HCT116 (cell line): ENCODE results near the gene GAP43. TPM values are rescaled to one million over a fixed set of nuclear protein-coding genes. Genes with fewer than 3 reads are reported as not detected.

Experiments
- ATAC-seq: fragments of 200-7000 bp; cut with Tn5 transposase; 2 replicates; pipeline ENCODE4 v1.9.1; 2020; ENCODE audit warnings: mild to moderate bottlenecking, moderate library complexity
- BruUV-seq: library from RNA; stranded (reverse); fragments of 400-500 nt; replicated peaks from 2 replicates; lab custom pipeline; 2021; lab: Mats Ljungman, UMichigan
- CTCF ChIA-PET: fragments of 300-600 bp; sonication (Branson Sonifier 250); formaldehyde crosslinking; loops from one replicate; lab custom pipeline; 2021; ENCODE audit warnings: antibody characterized with exemption; lab: Charles Lee
- POLR2A ChIA-PET: fragments of 300-600, 350-600 bp; sonication (Branson Sonifier 250); formaldehyde crosslinking; loops from one replicate; lab custom pipeline; 2021; ENCODE audit warnings: antibody characterized with exemption; lab: Charles Lee
- RAD21 ChIA-PET, 2 experiments: fragments of 300-600 bp; sonication (Branson Sonifier 250); formaldehyde crosslinking; loops; one replicate each; lab custom pipeline; 2023; ENCODE audit warnings: low total read pairs in 2 of 2; ENCODE audit not compliant: uncharacterized antibody in 2 of 2, unreplicated experiment in 2 of 2, low non-redundant PET in 1 of 2; lab: Charles Lee
- DNase-seq: peaks from one replicate; pipeline ENCODE4 v3.0.0-alpha.2; 2010; ENCODE audit warnings: low read depth, low spot score
- H2AFZ ChIP-seq: fragments of 200-600 bp; shearing (Covaris generic), sonication (generic); 2 replicates; pipeline ENCODE4 v1.6.1; 2017; ENCODE audit warnings: low read depth, mixed run types, mixed read lengths, antibody characterized with exemption, low read length; ENCODE audit not compliant: poor library complexity, severe bottlenecking
- H3K27ac ChIP-seq: 2 replicates; pipeline ENCODE4 v1.5.1; 2012; ENCODE audit warnings: low read depth, low read length
- H3K27me3 ChIP-seq: fragments of 200-600 bp; sonication (generic); 2 replicates; pipeline ENCODE4 v1.6.1; 2016; ENCODE audit warnings: mixed run types, low read length, mixed read lengths; ENCODE audit not compliant: insufficient read depth
- H3K36me3 ChIP-seq, 2 experiments: fragments of 200-500 bp in 1 of 2; fragments of 200-600 bp in 1 of 2; sonication (Bioruptor generic) in 1 of 2; sonication (generic) in 1 of 2; 2 replicates each; pipeline versions ENCODE4 v1.5.1 to v1.6.1; 2014 to 2016; ENCODE audit warnings: low read length in 2 of 2, inconsistent platforms in 1 of 2, mixed read lengths in 1 of 2, mixed run types in 1 of 2; ENCODE audit not compliant: insufficient read depth in 2 of 2, control insufficient read depth in 1 of 2
- H3K4me1 ChIP-seq, 2 experiments: fragments of 200-600 bp in 1 of 2; sonication (generic) in 1 of 2; 2 replicates each; pipeline versions ENCODE4 v1.5.1 to v1.6.1; 2012 to 2017; ENCODE audit warnings: low read length in 2 of 2, inconsistent platforms in 1 of 2, mild to moderate bottlenecking in 1 of 2, mixed read lengths in 1 of 2, mixed run types in 1 of 2, moderate library complexity in 1 of 2; ENCODE audit not compliant: insufficient read depth in 2 of 2, control insufficient read depth in 1 of 2
- H3K4me2 ChIP-seq: fragments of 200-600 bp; sonication (generic); 2 replicates; pipeline ENCODE4 v1.6.1; 2017; ENCODE audit warnings: mixed run types, low read length, mixed read lengths
- H3K4me3 ChIP-seq, 2 experiments: fragments of 200-600 bp in 1 of 2; sonication (generic) in 1 of 2; replicated peaks in 1 of 2; 2 replicates each; pipeline ENCODE4 v1.5.1; 2011 to 2016; ENCODE audit warnings: low read length in 2 of 2, control low read depth in 1 of 2, low read depth in 1 of 2, mild to moderate bottlenecking in 1 of 2, mixed read lengths in 1 of 2, mixed run types in 1 of 2
- H3K79me2 ChIP-seq: fragments of 200-600 bp; sonication (generic); 2 replicates; pipeline ENCODE4 v1.6.1; 2017; ENCODE audit warnings: mild to moderate bottlenecking, mixed run types, low read length, moderate library complexity, mixed read lengths; ENCODE audit not compliant: insufficient read depth
- H3K9ac ChIP-seq: fragments of 200-600 bp; sonication (generic); 2 replicates; pipeline ENCODE4 v1.6.1; 2016; ENCODE audit warnings: low read length, mixed read lengths
- H3K9me2 ChIP-seq: fragments of 200-600 bp; sonication (generic), shearing (Covaris generic); 2 replicates; pipeline ENCODE4 v1.6.1; 2017; ENCODE audit warnings: mixed run types, mild to moderate bottlenecking, moderate library complexity; ENCODE audit not compliant: insufficient read depth
- H3K9me3 ChIP-seq, 2 experiments: fragments of 200-500 bp in 1 of 2; fragments of 200-600 bp in 1 of 2; sonication (Bioruptor generic) in 1 of 2; sonication (generic) in 1 of 2; 2 replicates each; pipeline ENCODE4 v1.6.1; 2014 to 2017; ENCODE audit warnings: low read length in 2 of 2, mixed read lengths in 2 of 2, inconsistent platforms in 1 of 2, low read depth in 1 of 2, mild to moderate bottlenecking in 1 of 2, mixed run types in 1 of 2, moderate library complexity in 1 of 2; ENCODE audit not compliant: control insufficient read depth in 1 of 2, insufficient read depth in 1 of 2
- H4K20me1 ChIP-seq: fragments of 200-600 bp; sonication (generic), shearing (Covaris generic); 2 replicates; pipeline ENCODE4 v1.6.1; 2017; ENCODE audit warnings: mixed run types, mild to moderate bottlenecking, moderate library complexity; ENCODE audit not compliant: insufficient read depth
- ATF3 ChIP-seq: IDR thresholded peaks from 2 replicates; pipeline ENCODE4 v1.6.1; 2012
- CEBPB ChIP-seq: IDR thresholded peaks from 2 replicates; pipeline ENCODE4 v1.6.1; 2012; ENCODE audit warnings: low read depth
- EGR1 ChIP-seq: IDR thresholded peaks from 2 replicates; pipeline ENCODE4 v1.6.1; 2012; ENCODE audit warnings: low read depth
- ELF1 ChIP-seq: IDR thresholded peaks from 2 replicates; pipeline ENCODE4 v1.6.1; 2012; ENCODE audit warnings: low read depth, borderline replicate concordance
- EZH2phosphoT487 ChIP-seq: fragments of 200-600 bp; IDR thresholded peaks from 2 replicates; pipeline ENCODE4 v1.6.1; 2018; ENCODE audit warnings: antibody characterized with exemption, borderline replicate concordance
- REST ChIP-seq: IDR thresholded peaks from 2 replicates; pipeline ENCODE4 v1.6.1; 2012; ENCODE audit warnings: low read depth
- SP1 ChIP-seq: IDR thresholded peaks from 2 replicates; pipeline ENCODE4 v1.6.1; 2012; ENCODE audit warnings: low read depth
- intact Hi-C: fragments of 100-400 bp; cut with micrococcal nuclease; formaldehyde crosslinking; loops from 2 replicates; pipeline ENCODE4 v1.10.0; 2022
- total RNA-seq: library from RNA; stranded (reverse); gene quantifications from one replicate; pipeline ENCODE4 v1.2.1, GENCODE V29; 2021; ENCODE audit not compliant: unreplicated experiment

GAP43 gene
- total RNA-seq, 1 experiment from 2014 or later = not detected

- no peak overlapping the region for H2AFZ ChIP-seq
- TF ChIP-seq EGR1 (no peak), REST (no peak), ATF3 (no peak), ELF1 (no peak), EZH2phosphoT487 (no peak), SP1 (no peak)
- TF ChIP-seq, all 23 proteins: peak for 0
- no TSS peak for BruUV-seq
- no peak overlapping the region for H3K4me2 ChIP-seq
- ChIA-PET POLR2A (no interaction called here), RAD21 (no interaction called here), CTCF (no interaction called here)
- DNase-seq = no peak
- intact Hi-C loops = no loop called here
- H4K20me1 ChIP-seq = no peaks in the 10 kb centered on the region
- no peaks in the 10 kb centered on the region for H3K9me3 ChIP-seq
- H3K4me3 ChIP-seq = no peak overlapping the region
- H3K79me2 ChIP-seq = no peaks in the 10 kb centered on the region
- H3K27me3 ChIP-seq = no peaks in the 10 kb centered on the region
- 0 out of 4 replicates have a peak, but pooled peaks cover 0 to 3% of the 10 kb centered on the region in 2 experiments for H3K4me1 ChIP-seq
- no peaks in the 10 kb centered on the region for H3K9me2 ChIP-seq
- no peak for ATAC-seq
- no peaks in the 10 kb centered on the region for H3K36me3 ChIP-seq
- H3K27ac ChIP-seq = no peak overlapping the region
- H3K9ac ChIP-seq = no peak overlapping the region
Observed at GRCh38 chr3:115648559-115648958, 25.2 kb downstream of the GAP43 start.

- no peaks in the 10 kb centered on the region for H4K20me1 ChIP-seq
- DNase-seq (no peak), ATAC-seq (no peak)
- 0 out of 4 replicates have a peak, but pooled peaks cover 0 to 3% of the 10 kb centered on the region in 2 experiments for H3K4me1 ChIP-seq
- ChIA-PET CTCF (no interaction called here), POLR2A (no interaction called here)
- no peaks in the 10 kb centered on the region for H3K27me3 ChIP-seq
- no peaks in the 10 kb centered on the region for H3K9me3 ChIP-seq
- no peaks in the 10 kb centered on the region for H3K9me2 ChIP-seq
- no peak overlapping the region for H2AFZ ChIP-seq
- H3K36me3 ChIP-seq = no peaks in the 10 kb centered on the region
- BruUV-seq = no TSS peak
- no peak overlapping the region for H3K4me3 ChIP-seq
- TF ChIP-seq CEBPB = no peak
- TF ChIP-seq, all 23 proteins: peak for 0
- H3K9ac ChIP-seq = no peak overlapping the region
- intact Hi-C loops = no loop called here
- H3K27ac ChIP-seq = no peak overlapping the region
- RAD21 ChIA-PET = no interaction called here
- no peaks in the 10 kb centered on the region for H3K79me2 ChIP-seq
- H3K4me2 ChIP-seq = no peak overlapping the region
Observed at GRCh38 chr3:115651087-115651486, 27.8 kb downstream of the GAP43 start.
